Stimulated activated CD8-positive, alpha-beta memory T cell treated with anti-CD3 and anti-CD28 coated beads, Interleukin-4, amount 100 ng/mL, for 24 hours (primary cell): ENCODE data around the gene KCNG3.

Experiments used
- DNase-seq: peaks from one replicate; pipeline ENCODE4 v3.0.0-alpha.2; 2020; ENCODE audit warnings: low read depth

The KCNG3 gene

GRCh38 chr2:42486145-42486906, 7.5 kb downstream of the KCNG3 start:
- no peak for DNase-seq

- DNase-seq, result no peak
These were observed 13.4 kb downstream of the KCNG3 start for GRCh38 chr2:42480402-42480801.

GRCh38 chr2:42474765-42475454, 18.9 kb downstream of the KCNG3 start:
- no peak for DNase-seq

GRCh38 chr2:42470706-42471105, 23.1 kb downstream of the KCNG3 start:
- no peak for DNase-seq

GRCh38 chr2:42464631-42465030, 29.2 kb downstream of the KCNG3 start:
- no peak for DNase-seq

GRCh38 chr2:42463570-42463969, 30.2 kb downstream of the KCNG3 start:
- no peak for DNase-seq

GRCh38 chr2:42459296-42459695, 34.5 kb downstream of the KCNG3 start:
- no peak for DNase-seq

GRCh38 chr2:42458396-42458795, 35.4 kb downstream of the KCNG3 start:
- DNase-seq, result no peak

- DNase-seq, result no peak
These were observed 36.8 kb downstream of the KCNG3 start for GRCh38 chr2:42457011-42457410.

- no peak for DNase-seq
These were observed 37.5 kb downstream of the KCNG3 start for GRCh38 chr2:42456126-42456839.

- no peak for DNase-seq
These were observed 41.2 kb downstream of the KCNG3 start for GRCh38 chr2:42452545-42452944.

- no peak for DNase-seq
These were observed 43.6 kb downstream of the KCNG3 start for GRCh38 chr2:42450136-42450535.

- DNase-seq, result no peak
These were observed 44.4 kb downstream of the KCNG3 start for GRCh38 chr2:42449163-42450087.

- no peak for DNase-seq
These were observed 45.6 kb downstream of the KCNG3 start for GRCh38 chr2:42448163-42448562.

GRCh38 chr2:42446503-42447271, 47.1 kb downstream of the KCNG3 start:
- DNase-seq, result no peak

- no peak for DNase-seq
These were observed 49.9 kb downstream of the KCNG3 start for GRCh38 chr2:42443718-42444399.

GRCh38 chr2:42442774-42443173, 51.0 kb downstream of the KCNG3 start:
- DNase-seq, result no peak

GRCh38 chr2:42438685-42439084, 55.1 kb downstream of the KCNG3 start:
- DNase-seq, result no peak

- no peak for DNase-seq
These were observed 57.4 kb downstream of the KCNG3 start for GRCh38 chr2:42436370-42436769.

GRCh38 chr2:42435628-42436027, 58.2 kb downstream of the KCNG3 start:
- no peak for DNase-seq

- DNase-seq, result no peak
These were observed 63.6 kb downstream of the KCNG3 start for GRCh38 chr2:42430188-42430587.
